GM23338 (cell line): Measurements from ENCODE around the gene TNFRSF1A. TPM values are rescaled to one million over a fixed set of nuclear protein-coding genes. Genes with fewer than 3 reads are reported as not detected.

ENCODE experiments used
- ATAC-seq: fragments of 200-7000 bp; cut with Tn5 transposase; 3 replicates; pipeline ENCODE4 v1.9.1; 2020
- DNase-seq: peaks from one replicate; pipeline ENCODE4 v3.0.0-alpha.2; 2015; ENCODE audit warnings: low spot score
- H2AFZ ChIP-seq: fragments of 200-600 bp; sonication (generic); 2 replicates; pipeline ENCODE4 v1.8.0; 2016; ENCODE audit warnings: antibody characterized with exemption, mild to moderate bottlenecking, moderate library complexity
- H3F3A ChIP-seq: fragments of 200-600 bp; sonication (generic); replicated peaks from 2 replicates; pipeline ENCODE4 v1.8.0; 2017; ENCODE audit warnings: antibody characterized with exemption, mixed run types, low read depth
- H3K27ac ChIP-seq: fragments of 200-600 bp; sonication (generic); 2 replicates; pipeline ENCODE4 v1.6.1; 2016; ENCODE audit warnings: low read depth
- H3K27me3 ChIP-seq: fragments of 200-600 bp; sonication (generic); 2 replicates; pipeline ENCODE4 v1.8.0; 2016; ENCODE audit warnings: mild to moderate bottlenecking, mixed run types, moderate library complexity; ENCODE audit not compliant: insufficient read depth
- H3K36me3 ChIP-seq: fragments of 200-600 bp; sonication (generic); 2 replicates; pipeline ENCODE4 v1.8.0; 2016; ENCODE audit warnings: mild to moderate bottlenecking; ENCODE audit not compliant: insufficient read depth
- H3K4me1 ChIP-seq: fragments of 200-600 bp; sonication (generic); 2 replicates; pipeline ENCODE4 v1.8.0; 2016; ENCODE audit warnings: mild to moderate bottlenecking, moderate library complexity; ENCODE audit not compliant: insufficient read depth
- H3K4me2 ChIP-seq: fragments of 200-600 bp; sonication (generic); 2 replicates; pipeline ENCODE4 v1.7.1; 2017; ENCODE audit warnings: mixed run types
- H3K4me3 ChIP-seq: fragments of 200-600 bp; sonication (generic); 2 replicates; pipeline ENCODE4 v1.6.1; 2016; ENCODE audit warnings: mixed run types
- H3K79me2 ChIP-seq: fragments of 200-600 bp; sonication (generic); replicated peaks from 2 replicates; pipeline ENCODE4 v1.8.0; 2017; ENCODE audit warnings: mild to moderate bottlenecking; ENCODE audit not compliant: insufficient read depth
- H3K9me2 ChIP-seq: fragments of 200-600 bp; sonication (generic); 2 replicates; pipeline ENCODE4 v1.8.0; 2017; ENCODE audit not compliant: insufficient read depth
- H4K20me1 ChIP-seq: fragments of 200-600 bp; sonication (generic); replicated peaks from 2 replicates; pipeline ENCODE4 v1.8.0; 2017; ENCODE audit warnings: mild to moderate bottlenecking; ENCODE audit not compliant: insufficient read depth
- H3K27ac Mint-ChIP-seq: 2 replicates; pipeline ENCODE4 v1.8.0; 2020; ENCODE audit warnings: inconsistent platforms, mild to moderate bottlenecking, moderate library complexity, mixed read lengths
- H3K27me3 Mint-ChIP-seq: 3 replicates; pipeline ENCODE4 v1.8.0; 2022; ENCODE audit warnings: low read depth, mild to moderate bottlenecking, moderate library complexity, mixed read lengths, inconsistent platforms; ENCODE audit not compliant: insufficient read depth, poor library complexity
- H3K36me3 Mint-ChIP-seq: 3 replicates; pipeline ENCODE4 v1.8.0; 2021; ENCODE audit warnings: low read depth, mild to moderate bottlenecking, inconsistent platforms, moderate library complexity, mixed read lengths
- H3K4me1 Mint-ChIP-seq: 3 replicates; pipeline ENCODE4 v1.8.0; 2020; ENCODE audit warnings: mild to moderate bottlenecking, inconsistent platforms, mixed read lengths
- H3K4me3 Mint-ChIP-seq: 3 replicates; pipeline ENCODE4 v1.8.0; 2021; ENCODE audit warnings: moderate library complexity, mild to moderate bottlenecking, inconsistent platforms, mixed read lengths
- H3K9me3 Mint-ChIP-seq: 3 replicates; pipeline ENCODE4 v1.8.0; 2020; ENCODE audit warnings: moderate library complexity, mild to moderate bottlenecking, inconsistent platforms, mixed read lengths
- CREB1 ChIP-seq: fragments of 250-450 bp; sonication (Bioruptor Pico); IDR thresholded peaks from 2 replicates; pipeline ENCODE4 v1.5.0; 2020; ENCODE audit warnings: low read depth, mild to moderate bottlenecking, moderate library complexity
- ETS1 ChIP-seq: IDR thresholded peaks from 2 replicates; pipeline ENCODE4 v1.6.1; 2016; ENCODE audit warnings: antibody characterized with exemption
- EZH2 ChIP-seq: fragments of 200-600 bp; sonication (generic); IDR thresholded peaks from one replicate; pipeline ENCODE4 v1.8.0; 2017; ENCODE audit warnings: antibody characterized with exemption, mild to moderate bottlenecking, low read depth; ENCODE audit not compliant: unreplicated experiment
- JUNB ChIP-seq: IDR thresholded peaks from one replicate; pipeline ENCODE4 v1.6.1; 2016; ENCODE audit warnings: antibody characterized with exemption; ENCODE audit not compliant: unreplicated experiment
- NANOG ChIP-seq: IDR thresholded peaks from 2 replicates; pipeline ENCODE4 v1.6.1; 2016; ENCODE audit warnings: antibody characterized with exemption, borderline replicate concordance
- POLR2AphosphoS5 ChIP-seq: IDR thresholded peaks from 2 replicates; pipeline ENCODE4 v1.6.1; 2016; ENCODE audit warnings: antibody characterized with exemption, low read depth
- REST ChIP-seq: IDR thresholded peaks from one replicate; pipeline ENCODE4 v1.6.1; 2018; ENCODE audit warnings: antibody characterized with exemption; ENCODE audit not compliant: unreplicated experiment
- STAT1 ChIP-seq: IDR thresholded peaks from one replicate; pipeline ENCODE4 v1.6.1; 2016; ENCODE audit warnings: antibody characterized with exemption; ENCODE audit not compliant: unreplicated experiment
- ZNF114 ChIP-seq: fragments of 250-450 bp; sonication (Bioruptor Pico); IDR thresholded peaks from 2 replicates; pipeline ENCODE4 v1.5.0; 2020; ENCODE audit warnings: mild to moderate bottlenecking, moderate library complexity
- ZNF331 ChIP-seq: fragments of 250-450 bp; sonication (Bioruptor Pico); IDR thresholded peaks from 2 replicates; pipeline ENCODE4 v1.5.0; 2020; ENCODE audit warnings: low read depth, mild to moderate bottlenecking, moderate library complexity
- polyA plus RNA-seq: library from polyadenylated mRNA; unstranded; fragments of >200 nt; fragmentation: Nextera tagmentation; extraction: Ambion mirVana; gene quantifications from 2 replicates; pipeline ENCODE4 v1.2.1, GENCODE V29; 2016
- total RNA-seq: library from RNA; depleted of rRNA; stranded (reverse); fragments of >200 nt; shearing (Covaris generic); gene quantifications from 2 replicates; pipeline ENCODE4 v1.2.3, GENCODE V29; 2014
- TF ChIP-seq, protein P1 (sequence below): fragments of 250-450 bp; sonication (Bioruptor Pico); IDR thresholded peaks from 2 replicates; pipeline ENCODE4 v1.5.0; 2020; ENCODE audit warnings: mild to moderate bottlenecking, moderate library complexity
- TF ChIP-seq, protein P2 (sequence below), 2 experiments: fragments of 200-600 bp in 1 of 2; sonication (generic) in 1 of 2; conservative IDR thresholded peaks; 2 replicates each; pipeline versions ENCODE4 v1.5.1 to v1.6.1; 2016 to 2017; ENCODE audit warnings: antibody characterized with exemption in 2 of 2, low read depth in 2 of 2, mild to moderate bottlenecking in 2 of 2, moderate library complexity in 1 of 2

The TNFRSF1A gene
- total and polyA plus RNA-seq, 2 experiments from 2014 or later, result 24.3 to 43.4 TPM

DNA sequence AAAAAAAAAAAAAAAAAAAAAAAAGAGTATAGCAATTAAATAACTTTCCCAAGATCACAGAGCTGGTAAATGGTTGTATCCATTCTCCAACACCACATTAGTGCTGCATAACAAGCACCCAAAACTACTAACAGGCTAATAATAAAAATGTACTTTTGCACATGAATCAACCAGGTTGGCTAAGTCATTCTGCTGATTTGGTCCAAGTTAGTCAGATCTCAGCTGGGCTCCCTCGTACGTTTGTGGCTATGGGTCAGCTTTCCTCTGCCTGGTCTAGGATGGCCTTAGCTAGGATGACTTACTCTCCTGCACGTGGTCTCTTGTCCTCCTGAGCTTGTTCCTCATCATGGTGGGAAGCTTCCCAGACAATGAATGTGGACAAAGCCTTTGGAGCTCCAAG lies 39.3 kb downstream of the TNFRSF1A start:
- H3K4me1 Mint-ChIP-seq, result peaks cover 7% of the 10 kb centered on the region; the same call in 1 of the 3 replicates
- no peaks in the 10 kb centered on the region for H3K27me3 ChIP-seq
- H3K9me3 Mint-ChIP-seq, result no peaks in the 10 kb centered on the region
- H3K4me1 ChIP-seq, result no peaks in the 10 kb centered on the region
- peak overlapping the region; percentile 81 for H2AFZ ChIP-seq
- no peaks in the 10 kb centered on the region for H3K79me2 ChIP-seq
- no peaks in the 10 kb centered on the region for H4K20me1 ChIP-seq
- TF ChIP-seq, protein P1, sequence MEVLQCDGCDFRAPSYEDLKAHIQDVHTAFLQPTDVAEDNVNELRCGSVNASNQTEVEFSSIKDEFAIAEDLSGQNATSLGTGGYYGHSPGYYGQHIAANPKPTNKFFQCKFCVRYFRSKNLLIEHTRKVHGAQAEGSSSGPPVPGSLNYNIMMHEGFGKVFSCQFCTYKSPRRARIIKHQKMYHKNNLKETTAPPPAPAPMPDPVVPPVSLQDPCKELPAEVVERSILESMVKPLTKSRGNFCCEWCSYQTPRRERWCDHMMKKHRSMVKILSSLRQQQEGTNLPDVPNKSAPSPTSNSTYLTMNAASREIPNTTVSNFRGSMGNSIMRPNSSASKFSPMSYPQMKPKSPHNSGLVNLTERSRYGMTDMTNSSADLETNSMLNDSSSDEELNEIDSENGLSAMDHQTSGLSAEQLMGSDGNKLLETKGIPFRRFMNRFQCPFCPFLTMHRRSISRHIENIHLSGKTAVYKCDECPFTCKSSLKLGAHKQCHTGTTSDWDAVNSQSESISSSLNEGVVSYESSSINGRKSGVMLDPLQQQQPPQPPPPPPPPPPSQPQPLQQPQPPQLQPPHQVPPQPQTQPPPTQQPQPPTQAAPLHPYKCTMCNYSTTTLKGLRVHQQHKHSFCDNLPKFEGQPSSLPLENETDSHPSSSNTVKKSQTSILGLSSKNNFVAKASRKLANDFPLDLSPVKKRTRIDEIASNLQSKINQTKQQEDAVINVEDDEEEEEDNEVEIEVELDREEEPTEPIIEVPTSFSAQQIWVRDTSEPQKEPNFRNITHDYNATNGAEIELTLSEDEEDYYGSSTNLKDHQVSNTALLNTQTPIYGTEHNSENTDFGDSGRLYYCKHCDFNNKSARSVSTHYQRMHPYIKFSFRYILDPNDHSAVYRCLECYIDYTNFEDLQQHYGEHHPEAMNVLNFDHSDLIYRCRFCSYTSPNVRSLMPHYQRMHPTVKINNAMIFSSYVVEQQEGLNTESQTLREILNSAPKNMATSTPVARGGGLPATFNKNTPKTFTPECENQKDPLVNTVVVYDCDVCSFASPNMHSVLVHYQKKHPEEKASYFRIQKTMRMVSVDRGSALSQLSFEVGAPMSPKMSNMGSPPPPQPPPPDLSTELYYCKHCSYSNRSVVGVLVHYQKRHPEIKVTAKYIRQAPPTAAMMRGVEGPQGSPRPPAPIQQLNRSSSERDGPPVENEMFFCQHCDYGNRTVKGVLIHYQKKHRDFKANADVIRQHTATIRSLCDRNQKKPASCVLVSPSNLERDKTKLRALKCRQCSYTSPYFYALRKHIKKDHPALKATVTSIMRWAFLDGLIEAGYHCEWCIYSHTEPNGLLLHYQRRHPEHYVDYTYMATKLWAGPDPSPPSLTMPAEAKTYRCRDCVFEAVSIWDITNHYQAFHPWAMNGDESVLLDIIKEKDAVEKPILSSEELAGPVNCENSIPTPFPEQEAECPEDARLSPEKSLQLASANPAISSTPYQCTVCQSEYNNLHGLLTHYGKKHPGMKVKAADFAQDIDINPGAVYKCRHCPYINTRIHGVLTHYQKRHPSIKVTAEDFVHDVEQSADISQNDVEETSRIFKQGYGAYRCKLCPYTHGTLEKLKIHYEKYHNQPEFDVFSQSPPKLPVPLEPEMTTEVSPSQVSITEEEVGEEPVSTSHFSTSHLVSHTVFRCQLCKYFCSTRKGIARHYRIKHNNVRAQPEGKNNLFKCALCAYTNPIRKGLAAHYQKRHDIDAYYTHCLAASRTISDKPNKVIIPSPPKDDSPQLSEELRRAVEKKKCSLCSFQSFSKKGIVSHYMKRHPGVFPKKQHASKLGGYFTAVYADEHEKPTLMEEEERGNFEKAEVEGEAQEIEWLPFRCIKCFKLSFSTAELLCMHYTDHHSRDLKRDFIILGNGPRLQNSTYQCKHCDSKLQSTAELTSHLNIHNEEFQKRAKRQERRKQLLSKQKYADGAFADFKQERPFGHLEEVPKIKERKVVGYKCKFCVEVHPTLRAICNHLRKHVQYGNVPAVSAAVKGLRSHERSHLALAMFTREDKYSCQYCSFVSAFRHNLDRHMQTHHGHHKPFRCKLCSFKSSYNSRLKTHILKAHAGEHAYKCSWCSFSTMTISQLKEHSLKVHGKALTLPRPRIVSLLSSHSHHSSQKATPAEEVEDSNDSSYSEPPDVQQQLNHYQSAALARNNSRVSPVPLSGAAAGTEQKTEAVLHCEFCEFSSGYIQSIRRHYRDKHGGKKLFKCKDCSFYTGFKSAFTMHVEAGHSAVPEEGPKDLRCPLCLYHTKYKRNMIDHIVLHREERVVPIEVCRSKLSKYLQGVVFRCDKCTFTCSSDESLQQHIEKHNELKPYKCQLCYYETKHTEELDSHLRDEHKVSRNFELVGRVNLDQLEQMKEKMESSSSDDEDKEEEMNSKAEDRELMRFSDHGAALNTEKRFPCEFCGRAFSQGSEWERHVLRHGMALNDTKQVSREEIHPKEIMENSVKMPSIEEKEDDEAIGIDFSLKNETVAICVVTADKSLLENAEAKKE (CRISPR knock-in tag), result no peak
- TF ChIP-seq NANOG (no peak), ZNF331 (CRISPR knock-in tag) (no peak), CREB1 (CRISPR knock-in tag) (no peak), EZH2 (no peak), POLR2AphosphoS5 (no peak), REST (no peak), JUNB (no peak), ZNF114 (CRISPR knock-in tag) (no peak), ETS1 (no peak), STAT1 (no peak)
- TF ChIP-seq, protein P2, sequence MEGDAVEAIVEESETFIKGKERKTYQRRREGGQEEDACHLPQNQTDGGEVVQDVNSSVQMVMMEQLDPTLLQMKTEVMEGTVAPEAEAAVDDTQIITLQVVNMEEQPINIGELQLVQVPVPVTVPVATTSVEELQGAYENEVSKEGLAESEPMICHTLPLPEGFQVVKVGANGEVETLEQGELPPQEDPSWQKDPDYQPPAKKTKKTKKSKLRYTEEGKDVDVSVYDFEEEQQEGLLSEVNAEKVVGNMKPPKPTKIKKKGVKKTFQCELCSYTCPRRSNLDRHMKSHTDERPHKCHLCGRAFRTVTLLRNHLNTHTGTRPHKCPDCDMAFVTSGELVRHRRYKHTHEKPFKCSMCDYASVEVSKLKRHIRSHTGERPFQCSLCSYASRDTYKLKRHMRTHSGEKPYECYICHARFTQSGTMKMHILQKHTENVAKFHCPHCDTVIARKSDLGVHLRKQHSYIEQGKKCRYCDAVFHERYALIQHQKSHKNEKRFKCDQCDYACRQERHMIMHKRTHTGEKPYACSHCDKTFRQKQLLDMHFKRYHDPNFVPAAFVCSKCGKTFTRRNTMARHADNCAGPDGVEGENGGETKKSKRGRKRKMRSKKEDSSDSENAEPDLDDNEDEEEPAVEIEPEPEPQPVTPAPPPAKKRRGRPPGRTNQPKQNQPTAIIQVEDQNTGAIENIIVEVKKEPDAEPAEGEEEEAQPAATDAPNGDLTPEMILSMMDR (conservative IDR thresholded peaks at IDR 0.05; ENCODE audit: low read depth in 2 of 2), result no peak
- H3K4me3 ChIP-seq, result no peak overlapping the region
- no peaks in the 10 kb centered on the region for H3K36me3 Mint-ChIP-seq
- no peaks in the 10 kb centered on the region for H3K36me3 ChIP-seq
- DNase-seq, result no peak
- H3K27me3 Mint-ChIP-seq, result peaks cover 3% of the 10 kb centered on the region
- H3K27ac ChIP-seq, result no peak overlapping the region
- no peak overlapping the region for H3K4me3 Mint-ChIP-seq
- no peak for ATAC-seq
- no peaks in the 10 kb centered on the region; the same call in 1 of the 2 replicates for H3F3A ChIP-seq
- no peak overlapping the region for H3K4me2 ChIP-seq
- H3K27ac Mint-ChIP-seq, result no peak overlapping the region
- no peaks in the 10 kb centered on the region for H3K9me2 ChIP-seq
